Fibroblast of skin of right quadriceps (primary cell): Measurements from ENCODE around the gene TPM3.
A peak's percentile ranks its signal among the peaks of the same experiment; 100 is the strongest.
"Not testable (repeated sequence)": the region's sequence is repeated elsewhere in the genome, so short reads cannot be mapped to it uniquely, and the experiment has no call there.

Source experiments
- DNase-seq: peaks from one replicate; pipeline ENCODE4 v3.0.0-alpha.2; 2013

TPM3 gene

DNA sequence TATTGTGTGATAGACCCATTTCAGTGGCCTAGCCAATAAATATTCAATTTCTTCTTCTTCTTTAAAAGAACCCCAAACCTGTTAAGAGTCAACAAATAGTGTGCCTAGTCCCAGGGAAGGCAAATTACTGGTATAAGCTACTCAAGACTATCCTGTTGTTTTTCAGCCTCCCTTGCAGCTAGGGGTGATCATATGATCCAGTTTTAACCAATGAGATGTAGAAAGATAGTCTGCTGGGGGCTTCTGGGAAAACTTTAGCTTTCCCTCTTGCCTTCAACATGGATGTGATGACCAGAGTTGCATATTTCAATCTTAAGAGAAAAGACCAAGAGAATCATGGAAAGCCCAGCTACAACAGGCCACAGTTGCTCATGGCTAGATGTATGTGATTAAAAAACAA, 32.3 kb downstream of the TPM3 start:
- DNase-seq = no peak

DNA sequence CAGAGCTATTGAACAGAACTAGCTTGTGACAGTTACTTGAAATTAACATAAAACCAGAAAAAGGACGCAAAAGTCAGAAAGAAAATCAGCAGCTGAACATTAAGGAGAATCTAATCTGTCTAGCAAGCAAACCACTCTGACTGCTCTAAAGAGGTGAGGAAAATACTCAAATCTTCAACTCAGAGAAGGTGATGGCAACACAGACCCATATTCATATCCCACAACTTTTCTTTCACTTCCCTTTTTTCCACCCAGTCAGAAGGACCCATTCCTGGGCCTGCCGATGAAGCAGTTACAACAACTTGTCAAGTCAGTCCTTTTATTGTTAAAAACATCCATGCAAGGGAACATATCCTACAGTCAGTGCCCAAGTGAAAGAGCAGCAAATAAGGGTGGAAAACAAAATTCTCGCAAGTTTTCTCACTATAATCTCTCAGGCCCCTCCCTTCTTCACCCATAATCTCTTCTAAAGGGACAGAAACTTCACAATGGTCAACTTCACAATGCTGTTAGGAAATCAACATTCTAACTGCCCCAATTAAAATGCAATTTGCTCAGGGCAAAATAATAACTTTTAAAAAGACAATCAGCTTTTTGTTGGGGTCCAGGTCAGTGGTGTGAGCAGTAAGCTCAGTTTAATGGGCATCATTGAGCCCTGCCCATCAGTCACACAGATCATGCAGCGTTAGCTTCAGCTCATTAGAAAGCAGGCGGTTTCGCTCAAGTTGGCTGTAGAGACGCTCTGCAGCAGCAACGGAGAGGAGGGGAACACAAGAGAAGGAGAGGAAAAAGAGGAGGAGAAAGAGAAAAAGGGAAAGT, 33.4 kb downstream of the TPM3 start:
- no peak for DNase-seq

DNA sequence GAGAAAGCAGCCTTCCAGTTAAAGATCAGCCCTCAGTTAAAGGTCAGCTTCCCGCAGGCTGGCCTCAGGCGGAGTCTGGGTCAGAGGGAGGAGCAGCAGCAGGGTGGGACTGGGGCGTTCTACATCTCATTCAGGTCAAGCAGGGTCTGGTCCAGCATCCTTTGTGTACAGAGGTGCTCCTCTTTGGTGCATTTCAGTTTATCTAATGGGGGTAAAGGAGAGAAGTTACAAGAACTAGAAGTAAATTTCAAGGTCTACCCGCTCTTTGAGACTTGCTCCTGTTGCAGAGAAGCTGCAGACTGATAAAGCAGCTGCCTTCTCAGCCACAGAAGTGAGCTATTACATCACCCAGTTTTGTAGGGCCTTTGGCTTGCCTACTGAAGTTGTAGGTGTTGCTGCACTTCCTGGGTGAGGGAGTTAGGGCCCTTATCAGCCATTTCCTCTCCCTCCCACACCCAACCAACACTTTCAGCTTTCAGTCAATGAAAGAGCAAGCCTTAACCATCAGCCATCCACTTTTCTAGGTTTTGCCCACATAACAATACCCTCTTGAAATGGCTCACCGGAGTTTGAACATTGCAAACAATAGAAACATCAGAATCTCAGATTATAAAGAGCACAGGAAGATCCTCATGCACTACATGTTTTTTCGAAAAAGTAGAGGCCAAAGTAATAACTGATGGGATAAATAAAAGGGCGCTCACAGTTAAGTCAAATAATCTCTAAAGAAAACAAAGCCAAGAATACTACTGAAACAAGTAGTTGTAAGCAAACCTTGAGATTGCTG, 34.2 kb downstream of the TPM3 start:
- no peak for DNase-seq

DNA sequence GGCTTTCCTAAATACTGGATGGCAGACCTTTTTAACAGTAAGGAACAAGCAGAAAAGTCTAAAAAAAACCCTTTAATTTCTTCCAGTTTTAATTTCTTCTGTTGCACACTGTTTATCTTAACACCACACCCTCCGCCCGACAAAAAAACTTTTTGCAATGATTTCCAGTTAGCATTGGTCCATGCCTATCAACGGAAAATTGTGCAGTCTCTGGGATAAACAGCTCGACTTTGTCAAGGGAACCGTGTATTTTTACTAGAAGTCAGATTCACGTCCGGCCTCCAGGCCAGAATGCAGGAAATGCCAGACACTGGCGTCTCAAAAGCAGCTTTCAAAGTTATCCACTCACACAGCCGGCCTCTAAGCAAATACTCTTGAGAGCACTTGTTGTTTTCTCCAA, 36.6 kb downstream of the TPM3 start:
- DNase-seq = no peak

DNA sequence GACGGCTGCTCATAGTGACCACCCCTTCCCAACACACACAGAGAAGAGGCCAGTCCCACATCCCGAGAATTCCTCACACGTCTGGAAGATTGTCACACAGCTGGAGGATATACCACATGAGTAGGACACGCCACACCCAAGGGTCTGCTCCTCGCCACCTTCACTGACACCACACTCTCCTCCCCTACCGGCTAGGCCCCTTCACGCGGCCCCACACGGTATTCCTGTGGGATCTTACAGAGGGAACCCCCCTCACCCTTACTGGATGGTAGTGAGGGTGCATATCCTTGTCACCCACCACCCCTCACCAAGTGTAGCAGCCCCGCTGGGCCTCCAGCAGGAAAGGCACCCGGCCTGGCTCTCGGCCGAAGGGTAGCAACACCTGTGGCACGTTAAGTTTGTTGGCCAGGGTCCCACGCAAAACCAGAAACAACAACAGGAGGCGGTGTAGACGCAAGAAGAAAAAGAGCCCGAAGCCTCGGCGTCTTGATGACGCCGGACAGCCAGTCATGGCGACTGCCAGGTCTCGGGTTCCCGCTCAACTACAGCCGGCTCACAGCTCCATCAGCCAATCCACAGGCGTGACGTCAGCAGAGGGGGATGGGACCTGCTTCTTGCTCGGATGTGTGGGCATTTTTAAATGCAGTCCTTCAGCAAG, 37.2 kb downstream of the TPM3 start, which contains the start of gene NUP210L:
Gene NUP210L (minus strand): TSS at position 540 of the 658 bp plus-strand sequence.
- peak; percentile 16 for DNase-seq

DNA sequence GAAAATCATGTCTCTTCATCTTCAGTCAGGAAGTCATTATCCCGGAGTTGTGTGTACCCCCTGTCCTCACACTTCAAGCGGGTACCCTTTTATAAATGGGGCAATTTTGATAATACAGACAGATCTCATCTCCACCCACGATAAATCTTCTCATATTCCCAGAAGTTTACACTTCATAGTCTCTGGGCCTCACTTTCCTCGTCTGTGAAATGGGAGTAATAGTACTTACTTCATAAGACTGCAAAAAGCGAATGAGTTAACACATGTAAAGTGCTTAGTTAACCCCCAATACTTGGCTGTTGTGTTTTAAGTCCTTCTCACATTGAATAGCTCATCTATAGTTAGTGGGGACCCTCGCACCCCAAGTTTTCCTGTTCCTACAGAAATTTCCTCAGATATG, 37.8 kb downstream of the TPM3 start:
- no peak for DNase-seq

DNA sequence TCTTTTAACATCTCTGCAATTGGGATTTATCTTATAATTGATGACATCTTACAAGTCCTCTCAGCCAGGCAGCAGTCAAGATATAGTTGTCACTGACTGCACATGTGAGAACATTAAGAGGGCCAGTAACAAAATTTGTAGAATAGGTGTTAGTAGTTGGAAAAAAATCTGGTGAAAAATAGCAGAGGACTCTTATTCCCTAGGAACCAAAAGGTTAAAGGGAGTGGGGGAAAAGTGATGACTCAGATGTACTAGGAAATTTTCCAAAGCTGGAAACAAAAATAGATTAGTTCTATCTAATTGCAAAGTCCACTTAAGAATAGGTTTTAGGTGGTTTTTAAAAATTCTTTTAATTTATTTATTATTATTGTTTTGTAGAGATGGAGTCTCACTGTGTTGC, 40.6 kb downstream of the TPM3 start:
- peak; percentile 28 for DNase-seq

DNA sequence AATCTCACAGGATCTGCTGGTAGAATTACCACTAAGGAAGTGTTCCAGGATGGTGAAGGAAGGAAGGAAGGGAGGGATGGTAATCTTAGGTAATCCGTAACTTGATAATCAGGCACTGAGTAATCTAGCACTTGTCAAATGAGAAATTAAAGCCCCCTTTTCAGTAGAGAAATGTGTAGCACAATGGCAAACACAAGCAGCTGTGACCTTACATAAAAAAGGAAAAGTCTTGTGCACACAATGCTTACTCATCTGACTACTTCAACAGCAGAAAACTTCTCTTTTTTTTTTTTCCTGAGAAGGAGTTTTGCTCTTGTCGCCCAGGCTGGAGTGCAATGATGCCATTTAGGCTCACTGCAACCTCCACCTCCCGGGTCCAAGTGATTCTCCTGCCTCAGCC, 43.1 kb downstream of the TPM3 start:
- DNase-seq = no peak

DNA sequence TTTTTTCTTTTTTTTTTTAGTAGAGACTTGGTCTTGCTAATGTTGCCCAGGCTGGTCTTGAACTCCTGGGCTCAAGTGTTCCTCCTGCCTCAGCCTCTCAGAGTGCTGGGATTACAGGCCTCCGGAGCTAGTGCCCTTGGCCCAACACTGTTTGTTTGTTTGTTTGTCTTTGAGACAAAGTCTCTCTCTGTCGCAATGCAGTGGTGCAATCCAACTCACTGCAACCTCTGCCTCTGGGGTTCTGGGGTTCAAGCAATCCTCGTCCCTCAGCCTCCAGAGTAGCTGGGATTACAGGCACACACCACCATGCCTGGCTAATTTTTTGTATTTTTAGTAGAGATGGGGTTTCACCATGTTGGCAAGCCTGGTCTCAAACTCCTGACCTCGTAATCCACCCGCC, 44.4 kb downstream of the TPM3 start:
- DNase-seq = not testable (repeated sequence)

DNA sequence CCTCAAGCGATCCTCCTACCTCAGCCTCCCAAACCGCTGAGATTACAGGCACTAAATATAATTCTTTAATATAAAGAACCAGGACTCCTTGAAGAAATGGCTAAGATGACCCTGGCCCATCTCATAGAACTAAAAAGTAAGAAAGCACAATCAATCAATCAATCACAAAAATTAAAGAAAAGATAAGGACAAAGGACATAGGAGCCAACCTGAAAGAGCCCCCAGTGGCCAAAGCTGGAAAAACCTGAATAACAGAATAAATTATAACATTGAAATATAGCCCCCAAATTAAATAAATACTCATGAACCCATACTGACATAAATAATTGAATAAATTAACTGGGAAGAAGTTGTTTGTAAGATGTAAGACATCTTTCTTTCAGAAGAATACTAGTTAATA, 45.9 kb downstream of the TPM3 start:
- DNase-seq = no peak

DNA sequence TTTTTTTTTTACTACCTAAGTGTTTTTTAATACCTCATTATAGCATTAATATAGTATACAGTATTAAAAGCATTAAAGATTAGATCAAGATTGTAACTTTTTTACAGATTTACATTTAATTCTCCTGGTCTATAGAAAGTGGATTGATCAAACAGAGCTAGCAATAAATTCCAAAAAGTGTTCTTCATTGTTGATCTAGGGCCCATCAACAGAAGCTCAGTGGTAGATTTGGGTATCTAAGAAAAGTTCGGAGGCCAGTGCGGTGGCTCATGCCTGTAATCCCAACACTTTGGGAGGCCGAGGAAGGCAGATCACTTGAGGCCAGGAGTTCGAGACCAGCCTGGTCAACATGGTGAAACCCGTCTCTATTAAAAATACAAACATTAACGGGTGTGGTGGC, 49.5 kb downstream of the TPM3 start:
- no peak for DNase-seq

DNA sequence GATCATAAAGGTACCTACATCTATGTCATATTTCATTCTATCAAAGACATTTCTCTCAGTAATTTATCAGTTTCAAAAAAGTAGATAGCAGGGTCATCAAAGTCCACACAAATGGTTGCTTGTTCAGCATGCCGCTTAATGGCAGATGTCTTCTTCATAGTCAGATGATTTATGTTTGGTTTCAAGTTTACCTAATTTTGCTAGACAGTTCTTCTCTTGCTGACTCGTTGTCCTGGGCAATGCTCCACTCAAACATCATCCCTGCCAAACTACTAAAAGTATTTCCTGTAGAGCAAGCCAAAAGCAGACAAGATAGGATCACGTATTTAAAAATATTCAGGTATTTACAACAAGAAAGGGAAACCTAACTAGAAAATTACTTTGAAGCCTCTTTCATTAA, 50.7 kb downstream of the TPM3 start:
- peak; percentile 49 for DNase-seq

DNA sequence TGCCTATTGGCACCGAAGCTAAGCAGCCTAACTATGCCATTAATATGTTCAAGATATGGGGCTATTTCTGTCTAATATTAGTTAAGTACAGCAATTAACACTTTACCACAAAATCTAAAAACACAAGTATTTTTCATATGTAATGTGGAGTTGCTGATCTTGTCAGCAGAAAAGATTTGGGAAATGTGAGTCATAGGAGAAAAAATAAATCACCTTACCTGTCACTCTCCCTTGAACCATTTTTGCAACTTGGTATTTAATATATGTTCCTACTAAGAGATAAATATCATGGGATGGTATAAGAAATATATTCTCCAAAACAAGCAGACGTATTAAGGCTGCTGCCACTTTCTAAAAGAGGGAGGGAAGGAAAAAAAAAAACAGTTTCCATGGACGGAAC, 54.0 kb downstream of the TPM3 start:
- no peak for DNase-seq

DNA sequence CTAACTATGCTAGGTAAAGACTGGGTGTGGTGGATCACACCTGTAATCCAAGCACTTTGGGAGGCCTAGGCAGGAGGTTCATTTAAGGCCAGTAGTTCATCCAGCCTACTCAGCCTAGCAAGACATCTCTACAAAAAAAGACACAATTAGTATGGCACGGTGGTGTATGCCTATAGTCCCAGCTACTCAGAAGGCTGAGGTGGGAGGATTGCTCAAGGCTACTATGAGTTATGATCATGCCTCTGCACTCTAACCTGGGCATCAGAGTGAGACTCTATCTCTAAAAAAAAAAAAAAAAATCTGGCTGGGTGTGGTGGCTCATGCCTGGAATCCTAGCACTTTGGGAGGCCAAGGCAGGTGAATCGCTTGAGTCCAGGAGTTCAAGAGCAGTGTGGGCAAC, 58.6 kb downstream of the TPM3 start:
- no peak for DNase-seq

DNA sequence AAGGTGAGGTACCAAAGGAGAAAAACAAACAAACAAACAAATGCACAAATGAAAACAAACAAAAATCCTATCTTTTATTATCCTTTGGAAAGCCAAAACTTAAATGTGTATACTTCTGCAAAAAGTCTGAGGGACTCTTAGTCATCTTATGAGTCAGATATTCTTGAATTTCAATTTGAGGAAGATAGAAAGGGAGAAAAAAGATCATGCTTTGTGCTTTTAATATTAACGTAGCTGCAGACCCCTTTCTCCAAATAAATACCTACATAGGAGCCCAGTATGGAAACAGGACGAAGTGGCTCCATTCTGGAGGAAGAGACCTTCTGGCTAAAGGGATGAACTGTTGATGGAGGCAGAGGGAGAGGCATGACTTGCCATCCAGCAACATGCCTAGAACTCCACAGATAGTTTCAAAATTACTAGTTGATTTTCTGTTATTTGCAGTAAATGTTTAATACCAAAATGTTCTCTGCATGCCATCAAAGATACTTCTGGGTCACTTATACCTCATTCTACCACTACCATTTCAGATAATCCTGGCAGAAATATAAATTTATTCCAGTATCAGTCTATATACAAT, 62.4 kb downstream of the TPM3 start:
- no peak for DNase-seq

DNA sequence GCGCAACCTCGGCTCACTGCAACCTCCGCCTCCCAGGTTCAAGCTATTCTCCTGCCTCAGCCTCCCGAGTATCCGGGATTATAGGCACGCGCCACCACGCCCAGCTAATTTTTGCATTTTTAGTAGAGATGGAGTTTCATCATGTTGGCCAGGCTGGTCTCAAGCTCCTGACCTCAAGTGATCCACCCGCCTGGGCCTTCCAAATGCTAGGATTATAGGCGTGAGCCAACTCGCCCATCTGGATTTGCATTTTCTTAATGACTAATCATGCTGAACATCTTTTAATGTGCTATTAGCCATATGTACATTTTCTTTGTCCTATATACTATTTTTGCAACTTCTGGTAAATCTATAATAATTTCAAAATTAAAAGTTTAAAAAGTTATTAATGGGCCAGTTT, 68.7 kb downstream of the TPM3 start:
- not testable (repeated sequence) for DNase-seq

DNA sequence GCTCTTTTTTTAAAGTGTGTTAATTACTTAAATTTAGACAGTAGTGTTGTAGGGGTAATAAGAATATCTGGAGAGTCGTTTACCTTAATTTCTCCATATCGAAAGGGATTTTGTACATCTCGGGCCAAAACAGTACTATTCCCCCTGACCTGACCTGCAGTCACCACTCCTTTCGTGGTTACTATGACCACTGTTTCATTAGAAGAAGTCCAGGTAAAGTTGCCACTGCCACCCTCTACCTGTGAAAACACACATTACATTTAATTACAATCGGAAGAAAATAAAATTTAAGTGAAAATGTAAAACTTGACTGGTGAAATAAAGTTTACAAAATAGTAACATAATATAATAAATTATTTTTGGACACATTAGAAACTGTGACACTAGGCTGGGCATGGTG, 74.3 kb downstream of the TPM3 start:
- DNase-seq = no peak

DNA sequence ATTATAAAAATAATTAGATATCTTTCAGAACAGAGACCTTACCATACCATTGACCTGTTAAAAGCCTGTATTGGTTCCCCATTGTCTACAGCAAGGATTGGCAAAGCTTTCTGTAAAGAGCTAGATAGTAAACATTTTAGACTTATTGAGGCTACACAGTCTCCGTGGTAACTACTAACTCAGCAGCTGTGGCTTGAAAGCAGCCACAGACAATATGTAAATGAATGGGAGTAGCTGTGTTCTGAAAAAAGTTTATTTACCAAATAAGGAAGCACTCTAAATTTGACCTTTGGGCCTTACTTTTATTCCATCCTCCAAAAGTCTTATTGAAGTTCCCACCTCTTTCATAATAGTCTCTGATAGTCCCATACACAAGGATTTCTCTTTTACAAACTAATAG, 76.7 kb downstream of the TPM3 start:
- no peak for DNase-seq
